HL-60 (cell line): Measurements from ENCODE around the gene SAA4.

Experiments
- TF ChIP-seq, protein P1 (sequence below): IDR thresholded peaks from 2 replicates; pipeline ENCODE4 v1.6.1; 2012; ENCODE audit warnings: low read depth; ENCODE audit not compliant: insufficient replicate concordance
- TF ChIP-seq, protein P2 (sequence below): IDR thresholded peaks from one replicate; pipeline ENCODE4 v1.5.1; 2011; ENCODE audit warnings: low read length, control low read depth, inconsistent platforms; ENCODE audit not compliant: insufficient read depth

GRCh38 chr11:18188796-18189195 lies 47.8 kb downstream of the SAA4 start:
- TF ChIP-seq, protein P1, sequence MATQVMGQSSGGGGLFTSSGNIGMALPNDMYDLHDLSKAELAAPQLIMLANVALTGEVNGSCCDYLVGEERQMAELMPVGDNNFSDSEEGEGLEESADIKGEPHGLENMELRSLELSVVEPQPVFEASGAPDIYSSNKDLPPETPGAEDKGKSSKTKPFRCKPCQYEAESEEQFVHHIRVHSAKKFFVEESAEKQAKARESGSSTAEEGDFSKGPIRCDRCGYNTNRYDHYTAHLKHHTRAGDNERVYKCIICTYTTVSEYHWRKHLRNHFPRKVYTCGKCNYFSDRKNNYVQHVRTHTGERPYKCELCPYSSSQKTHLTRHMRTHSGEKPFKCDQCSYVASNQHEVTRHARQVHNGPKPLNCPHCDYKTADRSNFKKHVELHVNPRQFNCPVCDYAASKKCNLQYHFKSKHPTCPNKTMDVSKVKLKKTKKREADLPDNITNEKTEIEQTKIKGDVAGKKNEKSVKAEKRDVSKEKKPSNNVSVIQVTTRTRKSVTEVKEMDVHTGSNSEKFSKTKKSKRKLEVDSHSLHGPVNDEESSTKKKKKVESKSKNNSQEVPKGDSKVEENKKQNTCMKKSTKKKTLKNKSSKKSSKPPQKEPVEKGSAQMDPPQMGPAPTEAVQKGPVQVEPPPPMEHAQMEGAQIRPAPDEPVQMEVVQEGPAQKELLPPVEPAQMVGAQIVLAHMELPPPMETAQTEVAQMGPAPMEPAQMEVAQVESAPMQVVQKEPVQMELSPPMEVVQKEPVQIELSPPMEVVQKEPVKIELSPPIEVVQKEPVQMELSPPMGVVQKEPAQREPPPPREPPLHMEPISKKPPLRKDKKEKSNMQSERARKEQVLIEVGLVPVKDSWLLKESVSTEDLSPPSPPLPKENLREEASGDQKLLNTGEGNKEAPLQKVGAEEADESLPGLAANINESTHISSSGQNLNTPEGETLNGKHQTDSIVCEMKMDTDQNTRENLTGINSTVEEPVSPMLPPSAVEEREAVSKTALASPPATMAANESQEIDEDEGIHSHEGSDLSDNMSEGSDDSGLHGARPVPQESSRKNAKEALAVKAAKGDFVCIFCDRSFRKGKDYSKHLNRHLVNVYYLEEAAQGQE, result no peak
- TF ChIP-seq, protein P2, sequence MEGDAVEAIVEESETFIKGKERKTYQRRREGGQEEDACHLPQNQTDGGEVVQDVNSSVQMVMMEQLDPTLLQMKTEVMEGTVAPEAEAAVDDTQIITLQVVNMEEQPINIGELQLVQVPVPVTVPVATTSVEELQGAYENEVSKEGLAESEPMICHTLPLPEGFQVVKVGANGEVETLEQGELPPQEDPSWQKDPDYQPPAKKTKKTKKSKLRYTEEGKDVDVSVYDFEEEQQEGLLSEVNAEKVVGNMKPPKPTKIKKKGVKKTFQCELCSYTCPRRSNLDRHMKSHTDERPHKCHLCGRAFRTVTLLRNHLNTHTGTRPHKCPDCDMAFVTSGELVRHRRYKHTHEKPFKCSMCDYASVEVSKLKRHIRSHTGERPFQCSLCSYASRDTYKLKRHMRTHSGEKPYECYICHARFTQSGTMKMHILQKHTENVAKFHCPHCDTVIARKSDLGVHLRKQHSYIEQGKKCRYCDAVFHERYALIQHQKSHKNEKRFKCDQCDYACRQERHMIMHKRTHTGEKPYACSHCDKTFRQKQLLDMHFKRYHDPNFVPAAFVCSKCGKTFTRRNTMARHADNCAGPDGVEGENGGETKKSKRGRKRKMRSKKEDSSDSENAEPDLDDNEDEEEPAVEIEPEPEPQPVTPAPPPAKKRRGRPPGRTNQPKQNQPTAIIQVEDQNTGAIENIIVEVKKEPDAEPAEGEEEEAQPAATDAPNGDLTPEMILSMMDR, result no peak
